ENCODE results near the gene FGFRL1.

FGFRL1 gene

DNA sequence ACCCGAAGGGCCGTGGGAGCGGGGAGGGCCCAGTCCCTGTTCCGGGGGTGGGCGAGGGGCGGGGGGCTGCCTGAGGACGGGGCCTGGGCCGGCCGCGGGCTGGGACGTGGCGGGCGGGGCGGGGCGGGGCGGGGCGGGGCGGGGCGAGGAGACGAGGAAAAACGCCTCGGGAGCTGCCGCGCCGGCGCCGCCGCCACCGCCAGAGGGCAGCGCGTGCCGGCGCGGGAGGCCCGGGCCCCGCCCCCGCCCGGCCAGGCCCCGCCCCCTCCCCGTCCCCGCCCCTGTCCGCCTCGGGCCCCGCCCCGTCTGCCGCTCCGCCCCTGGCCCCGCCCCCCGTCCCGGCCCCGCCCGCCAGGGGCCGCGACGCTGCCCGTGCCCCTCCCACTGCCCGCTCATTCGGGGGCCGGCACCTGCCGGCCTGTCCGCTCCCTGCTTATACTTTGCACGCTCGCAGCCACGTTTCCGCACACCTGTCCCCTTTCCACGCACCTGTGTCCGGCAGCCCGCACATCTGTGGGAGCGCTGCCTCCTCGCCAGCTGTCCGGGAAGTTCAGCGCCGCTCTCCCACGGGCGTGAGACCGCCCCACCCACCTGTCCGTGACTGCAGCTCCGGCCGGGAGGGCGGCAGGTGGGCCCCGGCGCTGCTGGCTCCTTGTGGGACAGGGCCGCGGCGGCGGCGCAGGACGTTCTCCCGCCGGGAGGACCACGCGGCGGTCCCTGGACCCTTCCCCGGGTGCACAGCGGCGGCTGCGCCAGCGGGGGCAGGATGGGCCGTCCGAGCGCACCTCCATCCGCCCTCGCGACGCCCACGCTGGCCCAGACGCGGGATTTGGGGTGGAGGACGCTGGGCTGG, 1.7 kb upstream of the FGFRL1 start:
- DNase-seq (ENCODE audit: insufficient read length, low spot score) (peak; percentile 47), FAIRE-seq (no peak)
- TF ChIP-seq, protein P1, sequence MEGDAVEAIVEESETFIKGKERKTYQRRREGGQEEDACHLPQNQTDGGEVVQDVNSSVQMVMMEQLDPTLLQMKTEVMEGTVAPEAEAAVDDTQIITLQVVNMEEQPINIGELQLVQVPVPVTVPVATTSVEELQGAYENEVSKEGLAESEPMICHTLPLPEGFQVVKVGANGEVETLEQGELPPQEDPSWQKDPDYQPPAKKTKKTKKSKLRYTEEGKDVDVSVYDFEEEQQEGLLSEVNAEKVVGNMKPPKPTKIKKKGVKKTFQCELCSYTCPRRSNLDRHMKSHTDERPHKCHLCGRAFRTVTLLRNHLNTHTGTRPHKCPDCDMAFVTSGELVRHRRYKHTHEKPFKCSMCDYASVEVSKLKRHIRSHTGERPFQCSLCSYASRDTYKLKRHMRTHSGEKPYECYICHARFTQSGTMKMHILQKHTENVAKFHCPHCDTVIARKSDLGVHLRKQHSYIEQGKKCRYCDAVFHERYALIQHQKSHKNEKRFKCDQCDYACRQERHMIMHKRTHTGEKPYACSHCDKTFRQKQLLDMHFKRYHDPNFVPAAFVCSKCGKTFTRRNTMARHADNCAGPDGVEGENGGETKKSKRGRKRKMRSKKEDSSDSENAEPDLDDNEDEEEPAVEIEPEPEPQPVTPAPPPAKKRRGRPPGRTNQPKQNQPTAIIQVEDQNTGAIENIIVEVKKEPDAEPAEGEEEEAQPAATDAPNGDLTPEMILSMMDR (IDR thresholded peaks at IDR 0.05; ENCODE audit: insufficient read depth, missing control alignments), result no peak

DNA sequence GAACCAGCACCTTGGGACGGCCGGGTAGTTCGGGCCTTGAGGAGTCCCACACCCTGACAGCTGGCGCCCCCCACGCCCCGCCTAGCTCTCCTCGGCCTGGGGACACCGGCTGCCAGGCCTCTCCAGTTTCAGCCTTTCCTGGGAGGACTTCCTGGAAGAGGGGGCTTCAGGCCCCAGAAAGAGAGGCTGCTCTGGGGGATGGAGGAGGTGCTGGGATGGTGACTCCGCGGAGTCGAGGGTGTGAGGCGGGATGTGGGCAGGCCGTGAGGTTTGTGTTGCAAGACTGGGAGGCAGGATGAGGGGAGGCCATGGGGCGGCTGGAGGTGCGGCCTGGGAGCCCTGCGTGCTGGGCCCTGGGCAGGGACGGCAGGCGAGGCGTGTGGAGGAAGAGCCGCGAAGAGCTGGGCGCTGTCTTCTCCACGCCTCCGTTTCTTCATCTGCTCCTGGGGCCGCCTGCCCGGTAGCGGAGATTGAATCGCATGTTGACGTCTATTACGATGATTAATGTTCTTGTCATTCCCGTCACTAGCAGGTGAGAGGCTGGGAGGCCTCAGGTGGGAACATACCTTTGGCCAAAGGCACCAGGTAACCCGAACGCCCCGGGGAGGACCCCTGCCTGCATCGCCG, 918 bp upstream of the FGFRL1 start:
- DNase-seq (ENCODE audit: insufficient read length, low spot score) (peak; percentile 17), FAIRE-seq (no peak)
- TF ChIP-seq, protein P1 (IDR thresholded peaks at IDR 0.05; ENCODE audit: insufficient read depth, missing control alignments), result no peak

DNA sequence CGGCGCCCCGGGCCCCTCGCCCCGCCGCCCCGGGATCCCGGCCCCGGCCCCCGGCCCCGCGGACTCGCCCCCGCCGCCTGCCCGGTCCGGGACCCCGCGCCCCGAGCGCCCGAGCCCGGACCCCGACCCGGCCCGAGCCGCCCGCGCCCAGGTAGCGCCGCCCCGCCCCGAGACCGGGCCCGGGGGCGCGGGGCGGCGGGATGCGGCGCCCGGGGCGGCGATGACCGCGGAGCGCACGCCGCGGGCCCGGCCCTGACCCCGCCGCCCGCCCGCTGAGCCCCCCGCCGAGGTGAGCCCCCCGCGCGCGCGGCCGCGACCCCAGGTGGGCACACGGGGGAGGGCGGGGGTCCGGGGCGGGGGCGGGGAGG, 224 bp downstream of the FGFRL1 start:
- FAIRE-seq, result no peak
- DNase-seq (ENCODE audit: insufficient read length, low spot score), result no peak
- TF ChIP-seq, protein P1 (IDR thresholded peaks at IDR 0.05; ENCODE audit: insufficient read depth, missing control alignments), result no peak

DNA sequence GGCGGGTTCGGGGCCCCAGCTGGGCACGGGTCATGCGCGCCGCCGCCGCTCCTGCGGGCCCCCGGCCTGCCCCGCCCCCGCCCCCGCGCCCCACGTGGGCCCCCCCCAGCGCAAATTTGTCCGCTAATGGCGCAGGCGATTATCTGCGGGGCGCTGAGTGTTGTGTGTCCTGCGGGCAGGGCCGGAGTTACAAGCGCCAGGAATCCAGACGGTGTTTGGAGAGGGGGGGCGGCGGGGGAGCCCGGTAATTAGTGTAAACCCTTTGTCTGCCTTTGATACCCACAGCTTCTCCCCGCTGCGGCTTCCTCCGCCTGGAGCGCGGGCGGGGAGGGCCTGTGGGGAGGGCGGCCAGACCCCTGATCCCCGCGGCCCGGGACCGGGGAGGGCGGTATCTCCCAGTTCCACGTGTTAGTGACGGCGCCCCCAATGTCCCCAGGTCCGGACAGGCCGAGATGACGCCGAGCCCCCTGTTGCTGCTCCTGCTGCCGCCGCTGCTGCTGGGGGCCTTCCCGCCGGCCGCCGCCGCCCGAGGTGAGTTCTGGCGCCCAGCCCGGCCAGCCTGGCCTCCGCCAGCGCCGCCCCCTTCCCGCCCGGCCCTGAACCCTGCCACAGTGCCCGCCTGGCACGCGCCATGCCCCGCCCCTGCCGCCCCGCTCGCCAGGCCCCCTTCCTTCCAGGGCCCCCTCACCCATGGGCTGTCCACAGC, 761 bp downstream of the FGFRL1 start:
- peak; percentile 48 for DNase-seq (ENCODE audit: insufficient read length, low spot score)
- FAIRE-seq, result no peak
- TF ChIP-seq, protein P1 (IDR thresholded peaks at IDR 0.05; ENCODE audit: insufficient read depth, missing control alignments), result no peak

DNA sequence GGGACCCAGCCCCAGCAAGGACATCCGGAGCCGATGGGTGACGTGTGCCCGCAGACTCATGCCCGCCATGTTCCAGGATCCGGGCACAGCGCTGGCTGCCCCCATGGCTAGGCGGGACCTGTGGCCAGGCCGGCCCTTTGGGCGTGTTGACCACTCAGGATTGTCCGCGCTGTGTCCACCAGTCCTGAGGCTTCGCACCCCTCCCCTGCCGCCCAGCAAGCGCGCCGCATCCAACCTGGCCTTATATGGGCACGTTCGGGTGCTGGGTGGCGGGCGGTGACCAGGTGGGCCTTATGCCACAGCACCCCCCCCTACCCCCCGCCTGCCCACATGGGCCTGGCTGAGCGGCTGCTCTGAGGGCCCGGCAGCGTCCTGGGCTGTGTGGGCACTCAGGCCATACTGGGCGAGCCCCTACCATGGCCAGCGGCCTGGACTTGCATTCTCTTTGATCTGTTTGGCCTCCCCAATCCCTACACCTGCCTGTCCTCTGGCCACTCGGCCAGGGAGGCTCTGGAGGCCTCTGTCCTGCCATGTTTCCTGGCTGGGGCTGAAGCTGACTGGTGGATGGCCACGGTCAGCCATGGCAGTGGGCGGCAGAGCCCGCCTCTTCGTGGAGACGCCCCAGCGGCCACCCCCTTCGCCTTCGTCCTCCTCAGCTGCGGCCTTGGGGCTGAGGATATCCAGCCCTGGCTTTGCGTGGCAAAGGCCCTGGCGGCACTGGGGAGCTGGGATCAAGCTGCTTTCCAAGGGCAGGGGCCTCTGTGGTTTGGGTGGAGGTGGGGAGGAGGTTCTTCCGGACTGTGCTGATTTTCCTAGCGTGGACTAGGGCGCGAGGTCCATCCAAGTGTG, 2.0 kb downstream of the FGFRL1 start:
- TF ChIP-seq, protein P1 (IDR thresholded peaks at IDR 0.05; ENCODE audit: insufficient read depth, missing control alignments), result no peak
- no peak for DNase-seq (ENCODE audit: insufficient read length, low spot score)
- no peak for FAIRE-seq

DNA sequence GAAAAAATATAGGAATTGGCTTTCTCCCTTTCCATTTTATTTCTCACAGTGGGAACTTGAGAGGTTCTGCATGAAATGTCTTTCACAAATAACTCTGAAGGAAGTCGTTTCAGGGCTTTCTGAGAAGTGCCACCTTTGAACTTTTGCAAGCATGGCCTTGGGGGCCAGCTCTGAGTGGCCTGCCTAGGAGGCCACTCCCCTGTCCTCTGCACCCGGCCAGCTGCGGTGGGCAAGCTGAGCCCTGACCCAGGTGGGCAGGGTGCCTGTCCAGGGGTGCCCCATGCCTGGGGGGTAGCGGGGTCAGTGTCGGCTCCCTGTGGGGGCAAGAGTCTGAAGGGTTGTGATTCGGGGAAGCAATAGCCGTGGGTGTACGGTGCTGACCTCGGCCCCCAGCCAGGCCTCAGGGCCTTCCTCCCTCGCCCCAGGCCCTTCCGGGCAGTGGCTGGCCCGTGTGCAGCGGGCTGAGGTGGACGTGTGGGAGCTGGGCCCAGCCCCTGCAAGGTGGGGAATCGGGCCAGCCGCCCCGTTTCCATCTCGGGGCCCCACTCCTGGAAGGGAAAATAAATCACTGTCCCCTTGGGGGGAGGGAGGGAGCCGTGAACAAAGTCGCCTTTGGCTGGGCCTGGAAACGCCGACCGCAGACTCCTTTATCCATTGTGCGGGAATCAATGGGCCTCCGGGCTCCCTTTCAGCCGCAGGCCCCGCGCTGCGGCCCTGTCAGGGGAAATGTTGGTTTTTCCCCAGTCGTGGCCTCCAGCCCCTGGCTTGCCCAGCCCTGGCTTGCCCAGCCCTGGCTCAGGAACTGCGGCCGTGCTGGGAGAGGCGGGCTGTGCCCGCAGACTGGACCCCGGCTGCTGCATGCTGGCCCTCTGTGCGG, 3.1 kb downstream of the FGFRL1 start:
- TF ChIP-seq, protein P1 (IDR thresholded peaks at IDR 0.05; ENCODE audit: insufficient read depth, missing control alignments), result no peak
- no peak for FAIRE-seq
- DNase-seq (ENCODE audit: insufficient read length, low spot score), result no peak

All from D721Med (cell line).